ENCODE data around the gene YJEFN3. TPM values are rescaled to one million over a fixed set of nuclear protein-coding genes. Genes with fewer than 3 reads are reported as not detected.

YJEFN3 gene
- total and polyA plus RNA-seq, 2 donors from 2014 or later: 3.1 to 3.7 TPM

DNA sequence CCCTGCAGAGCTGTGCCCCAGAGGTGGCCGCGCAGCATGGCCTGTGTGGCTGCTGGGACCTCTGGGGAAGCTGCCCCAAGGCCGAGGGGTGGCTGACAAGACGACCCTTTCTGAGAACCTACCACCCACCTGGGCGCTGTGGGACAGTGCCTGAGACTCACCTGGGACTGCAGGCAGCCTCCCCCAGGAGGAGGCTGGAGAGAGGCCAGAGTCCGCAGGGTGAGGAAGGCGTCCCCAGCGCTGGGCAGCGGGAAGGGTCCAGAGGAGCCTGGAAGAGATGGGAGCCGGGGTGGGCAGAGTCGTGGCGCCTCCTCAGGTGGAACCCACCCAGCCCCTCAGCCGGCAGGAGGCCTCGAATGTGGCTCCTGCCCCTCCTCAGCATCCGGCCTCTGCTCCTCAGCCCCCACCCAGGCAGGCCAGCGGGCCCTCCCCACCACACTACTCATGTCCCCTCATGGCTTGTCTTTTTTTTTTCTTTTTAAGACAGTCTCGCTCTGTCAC is 34.7 kb downstream of the YJEFN3 start:
- TF ChIP-seq, protein P1, sequence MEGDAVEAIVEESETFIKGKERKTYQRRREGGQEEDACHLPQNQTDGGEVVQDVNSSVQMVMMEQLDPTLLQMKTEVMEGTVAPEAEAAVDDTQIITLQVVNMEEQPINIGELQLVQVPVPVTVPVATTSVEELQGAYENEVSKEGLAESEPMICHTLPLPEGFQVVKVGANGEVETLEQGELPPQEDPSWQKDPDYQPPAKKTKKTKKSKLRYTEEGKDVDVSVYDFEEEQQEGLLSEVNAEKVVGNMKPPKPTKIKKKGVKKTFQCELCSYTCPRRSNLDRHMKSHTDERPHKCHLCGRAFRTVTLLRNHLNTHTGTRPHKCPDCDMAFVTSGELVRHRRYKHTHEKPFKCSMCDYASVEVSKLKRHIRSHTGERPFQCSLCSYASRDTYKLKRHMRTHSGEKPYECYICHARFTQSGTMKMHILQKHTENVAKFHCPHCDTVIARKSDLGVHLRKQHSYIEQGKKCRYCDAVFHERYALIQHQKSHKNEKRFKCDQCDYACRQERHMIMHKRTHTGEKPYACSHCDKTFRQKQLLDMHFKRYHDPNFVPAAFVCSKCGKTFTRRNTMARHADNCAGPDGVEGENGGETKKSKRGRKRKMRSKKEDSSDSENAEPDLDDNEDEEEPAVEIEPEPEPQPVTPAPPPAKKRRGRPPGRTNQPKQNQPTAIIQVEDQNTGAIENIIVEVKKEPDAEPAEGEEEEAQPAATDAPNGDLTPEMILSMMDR (IDR thresholded peaks at IDR 0.05; ENCODE audit: borderline replicate concordance, extremely low read depth, insufficient read depth): no peak
- no peak overlapping the region for H3K27ac ChIP-seq (ENCODE audit: low read depth in 2 of 2, low read length in 2 of 2)
- no peak overlapping the region for H3K4me3 ChIP-seq (ENCODE audit: low read length in 3 of 3)
- FAIRE-seq (no peak), DNase-seq (no peak)
- no peaks in the 10 kb centered on the region for H3K9me3 ChIP-seq (ENCODE audit: control insufficient read depth in 2 of 3, insufficient read depth in 1 of 3, low read length in 3 of 3)
- no peaks in the 10 kb centered on the region for H3K36me3 ChIP-seq (ENCODE audit: control insufficient read depth in 2 of 3, insufficient read depth in 3 of 3, low read length in 3 of 3)
- H3K9ac ChIP-seq (ENCODE audit: low read length in 3 of 3): no peak overlapping the region
- H3K27me3 ChIP-seq (ENCODE audit: control insufficient read depth, insufficient read depth, low read length): no peaks in the 10 kb centered on the region
- no peaks in the 10 kb centered on the region for H3K4me1 ChIP-seq (ENCODE audit: control insufficient read depth in 2 of 3, insufficient read depth in 2 of 3, low read depth in 1 of 3, low read length in 3 of 3)
- intact Hi-C loops (cut with DNase I): no loop called here

DNA sequence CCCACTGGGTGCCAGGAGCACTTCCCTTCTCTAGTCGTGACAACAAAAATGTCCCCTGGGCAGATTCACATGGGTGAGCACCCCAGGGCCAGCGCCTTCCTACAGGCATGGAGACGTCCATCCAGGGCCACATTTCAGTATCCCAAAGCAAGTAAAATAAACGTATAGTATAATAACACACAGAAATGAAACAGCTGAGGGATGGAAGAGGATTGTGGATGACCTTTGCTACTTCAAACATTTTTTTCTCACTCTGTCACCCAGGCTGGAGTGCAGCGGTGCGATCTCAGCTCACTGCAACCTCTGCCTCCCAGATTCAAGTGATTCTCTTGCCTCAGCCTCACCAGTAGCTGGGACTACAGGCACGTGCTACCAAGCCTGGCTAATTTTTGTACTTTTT is 37.6 kb downstream of the YJEFN3 start:
- H3K4me1 ChIP-seq (ENCODE audit: control insufficient read depth in 2 of 3, insufficient read depth in 2 of 3, low read depth in 1 of 3, low read length in 3 of 3): no peaks in the 10 kb centered on the region
- no peak for DNase-seq
- H3K4me3 ChIP-seq (ENCODE audit: low read length in 3 of 3): no peak overlapping the region
- H3K27ac ChIP-seq (ENCODE audit: low read depth in 2 of 2, low read length in 2 of 2): no peak overlapping the region
- no peaks in the 10 kb centered on the region for H3K9me3 ChIP-seq (ENCODE audit: control insufficient read depth in 2 of 3, insufficient read depth in 1 of 3, low read length in 3 of 3)
- no peak overlapping the region for H3K9ac ChIP-seq (ENCODE audit: low read length in 3 of 3)
- no peaks in the 10 kb centered on the region for H3K36me3 ChIP-seq (ENCODE audit: control insufficient read depth in 2 of 3, insufficient read depth in 3 of 3, low read length in 3 of 3)
- no peak for FAIRE-seq
- no peaks in the 10 kb centered on the region for H3K27me3 ChIP-seq (ENCODE audit: control insufficient read depth, insufficient read depth, low read length)
- TF ChIP-seq, protein P1 (IDR thresholded peaks at IDR 0.05; ENCODE audit: borderline replicate concordance, extremely low read depth, insufficient read depth): no peak
- intact Hi-C loops (cut with DNase I): no loop called here

DNA sequence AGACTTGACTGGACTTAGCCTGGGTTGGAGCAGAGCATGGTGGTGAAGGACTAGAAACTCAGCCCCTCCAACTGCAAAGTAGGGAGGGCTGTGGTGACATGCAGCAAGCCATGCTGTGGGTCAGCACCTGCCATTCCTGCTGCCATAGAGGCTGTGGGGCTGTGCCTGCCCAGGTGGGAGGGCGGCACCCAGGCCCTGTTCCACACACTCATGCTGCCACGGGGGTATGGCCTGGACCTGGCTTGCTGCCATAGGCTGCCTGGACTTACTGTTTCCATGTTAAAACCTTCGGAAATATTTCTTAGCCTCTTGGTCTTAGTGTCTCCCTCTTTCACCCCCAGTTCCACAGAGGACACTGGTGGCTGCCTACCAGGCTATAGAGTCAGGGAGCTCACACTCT is 38.7 kb downstream of the YJEFN3 start:
- no peaks in the 10 kb centered on the region for H3K4me1 ChIP-seq (ENCODE audit: control insufficient read depth in 2 of 3, insufficient read depth in 2 of 3, low read depth in 1 of 3, low read length in 3 of 3)
- no peaks in the 10 kb centered on the region for H3K27me3 ChIP-seq (ENCODE audit: control insufficient read depth, insufficient read depth, low read length)
- intact Hi-C loops (cut with DNase I): no loop called here
- TF ChIP-seq, protein P1 (IDR thresholded peaks at IDR 0.05; ENCODE audit: borderline replicate concordance, extremely low read depth, insufficient read depth): no peak
- H3K4me3 ChIP-seq (ENCODE audit: low read length in 3 of 3): no peak overlapping the region
- no peak overlapping the region for H3K9ac ChIP-seq (ENCODE audit: low read length in 3 of 3)
- DNase-seq (no peak), FAIRE-seq (no peak)
- H3K9me3 ChIP-seq (ENCODE audit: control insufficient read depth in 2 of 3, insufficient read depth in 1 of 3, low read length in 3 of 3): no peaks in the 10 kb centered on the region
- H3K36me3 ChIP-seq (ENCODE audit: control insufficient read depth in 2 of 3, insufficient read depth in 3 of 3, low read length in 3 of 3): no peaks in the 10 kb centered on the region
- no peak overlapping the region for H3K27ac ChIP-seq (ENCODE audit: low read depth in 2 of 2, low read length in 2 of 2)
